Measurements from ENCODE around the gene IARS2.
"Not testable (repeated sequence)": the region's sequence is repeated elsewhere in the genome, so short reads cannot be mapped to it uniquely, and the experiment has no call there.

The IARS2 gene

DNA sequence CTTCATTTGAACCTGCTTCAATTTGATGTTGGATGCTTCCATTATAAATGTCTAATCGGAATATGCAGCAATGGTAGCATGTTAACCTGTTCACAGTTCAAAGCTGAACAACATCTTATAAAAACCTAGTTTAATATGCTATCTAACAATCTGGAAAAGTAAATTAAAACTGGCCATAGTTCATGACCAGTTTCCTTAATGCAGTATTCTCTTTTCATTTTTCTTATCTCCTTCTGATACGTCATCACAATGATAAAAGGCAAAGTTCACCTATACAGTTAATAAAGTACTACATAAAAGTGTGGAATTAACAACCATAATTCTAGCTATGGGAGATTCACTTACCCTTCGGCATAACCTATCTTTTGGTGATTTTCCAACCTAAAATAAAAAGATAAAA is 65.1 kb downstream of the IARS2 start:
- ChIA-PET POLR2A (no interaction called here), CTCF (no interaction called here)
- no peak for DNase-seq (ENCODE audit: extremely low spot score)
- TF ChIP-seq, protein P1, sequence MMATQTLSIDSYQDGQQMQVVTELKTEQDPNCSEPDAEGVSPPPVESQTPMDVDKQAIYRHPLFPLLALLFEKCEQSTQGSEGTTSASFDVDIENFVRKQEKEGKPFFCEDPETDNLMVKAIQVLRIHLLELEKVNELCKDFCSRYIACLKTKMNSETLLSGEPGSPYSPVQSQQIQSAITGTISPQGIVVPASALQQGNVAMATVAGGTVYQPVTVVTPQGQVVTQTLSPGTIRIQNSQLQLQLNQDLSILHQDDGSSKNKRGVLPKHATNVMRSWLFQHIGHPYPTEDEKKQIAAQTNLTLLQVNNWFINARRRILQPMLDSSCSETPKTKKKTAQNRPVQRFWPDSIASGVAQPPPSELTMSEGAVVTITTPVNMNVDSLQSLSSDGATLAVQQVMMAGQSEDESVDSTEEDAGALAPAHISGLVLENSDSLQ (IDR thresholded peaks at IDR 0.05) = no peak
- TF ChIP-seq NFRKB (IDR thresholded peaks at IDR 0.05) (no peak), FOXA1 (IDR thresholded peaks at IDR 0.05) (no peak), ZNF384 (IDR thresholded peaks at IDR 0.05) (no peak), L3MBTL2 (conservative IDR thresholded peaks at IDR 0.05) (no peak), ELF4 (IDR thresholded peaks at IDR 0.05) (no peak)

DNA sequence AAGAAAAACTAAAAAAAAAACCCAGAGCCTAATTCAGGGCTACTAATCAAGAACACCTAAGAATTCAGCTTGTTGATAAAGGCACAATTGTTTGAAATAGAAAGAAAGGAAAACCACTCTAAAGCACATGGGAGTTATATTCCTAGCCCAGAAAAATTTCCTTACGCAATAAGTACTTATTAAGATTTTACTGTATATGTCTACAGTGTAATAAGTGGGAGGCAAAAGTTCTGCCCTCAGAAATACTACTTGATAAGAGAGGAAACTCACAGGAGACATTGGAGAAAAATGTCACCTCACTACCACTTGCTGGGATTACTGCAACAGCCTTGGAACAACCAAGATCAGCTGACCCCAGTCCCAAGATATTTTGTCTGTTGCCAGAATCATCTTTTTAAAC is 66.1 kb downstream of the IARS2 start:
- DNase-seq (ENCODE audit: extremely low spot score) = no peak
- CTCF ChIA-PET = no interaction called here

DNA sequence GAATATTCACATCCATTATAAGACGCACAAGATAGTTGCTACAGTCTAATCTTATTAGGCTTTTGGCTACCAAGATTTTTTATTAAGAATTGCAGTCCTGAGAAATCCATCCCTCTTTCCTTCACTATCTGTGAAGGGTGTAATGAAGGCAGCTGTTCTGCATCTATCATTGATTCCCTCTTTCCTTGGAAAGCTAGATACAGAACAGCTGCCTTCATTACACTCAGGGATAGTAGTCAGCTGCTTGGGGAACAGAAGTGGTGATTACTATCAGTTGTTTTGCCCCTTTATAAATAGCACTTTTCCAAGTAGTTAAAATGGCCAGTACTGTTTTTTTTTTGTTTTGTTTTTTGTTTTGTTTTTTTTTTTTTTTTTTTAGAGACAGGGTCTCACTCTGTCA is 70.2 kb downstream of the IARS2 start:
- DNase-seq (ENCODE audit: extremely low spot score) = no peak
- POLR2A ChIA-PET = no interaction called here
- CTCF ChIA-PET = no interaction called here
- TF ChIP-seq LEF1 (IDR thresholded peaks at IDR 0.05; ENCODE audit: borderline replicate concordance) (no peak), FOXM1 (IDR thresholded peaks at IDR 0.05; ENCODE audit: borderline replicate concordance) (no peak), BHLHE40 (IDR thresholded peaks at IDR 0.05; ENCODE audit: borderline replicate concordance) (no peak), FOXA1 (IDR thresholded peaks at IDR 0.05) (no peak), TARDBP (IDR thresholded peaks at IDR 0.05) (no peak), L3MBTL2 (conservative IDR thresholded peaks at IDR 0.05) (no peak), SUZ12 (IDR thresholded peaks at IDR 0.05) (no peak), ELF4 (IDR thresholded peaks at IDR 0.05) (no peak), ARNT (IDR thresholded peaks at IDR 0.05) (no peak), FOXK2 (IDR thresholded peaks at IDR 0.05) (no peak), NFRKB (IDR thresholded peaks at IDR 0.05) (no peak), CTBP1 (IDR thresholded peaks at IDR 0.05; ENCODE audit: borderline replicate concordance) (no peak), HDGF (IDR thresholded peaks at IDR 0.05; ENCODE audit: borderline replicate concordance) (no peak)
- TF ChIP-seq, protein P1 (IDR thresholded peaks at IDR 0.05) = no peak

More for the DNA sequence above, 66.1 kb downstream of the IARS2 start:
- TF ChIP-seq, protein P1 (IDR thresholded peaks at IDR 0.05) = no peak
- TF ChIP-seq HDGF (IDR thresholded peaks at IDR 0.05; ENCODE audit: borderline replicate concordance) = no peak
- POLR2A ChIA-PET = no interaction called here

DNA sequence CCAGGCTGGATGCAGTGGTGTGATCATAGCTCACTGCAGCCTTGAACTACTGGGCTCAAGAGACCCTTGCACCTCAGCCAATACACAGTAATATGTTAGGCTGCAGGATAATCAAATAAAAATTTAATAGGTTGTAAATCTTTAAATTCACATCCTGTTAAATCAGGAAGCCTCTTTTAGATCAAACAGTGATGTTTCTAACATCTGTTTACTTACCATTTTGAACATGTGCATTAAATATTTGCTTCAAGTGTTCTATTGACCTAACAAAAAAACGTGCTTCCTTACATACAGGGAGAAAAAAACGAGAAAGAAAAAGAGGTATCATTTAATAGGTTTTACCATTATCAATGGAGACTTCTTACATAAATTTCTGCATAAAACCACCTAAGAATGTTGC is 70.6 kb downstream of the IARS2 start:
- TF ChIP-seq LEF1 (IDR thresholded peaks at IDR 0.05; ENCODE audit: borderline replicate concordance) (no peak), ZNF384 (IDR thresholded peaks at IDR 0.05) (no peak), L3MBTL2 (conservative IDR thresholded peaks at IDR 0.05) (no peak), ELF4 (IDR thresholded peaks at IDR 0.05) (no peak), SP1 (IDR thresholded peaks at IDR 0.05) (no peak), HDGF (IDR thresholded peaks at IDR 0.05; ENCODE audit: borderline replicate concordance) (no peak), TARDBP (IDR thresholded peaks at IDR 0.05) (no peak), FOXK2 (IDR thresholded peaks at IDR 0.05) (no peak), FOXA1 (IDR thresholded peaks at IDR 0.05) (no peak), SUZ12 (IDR thresholded peaks at IDR 0.05) (no peak), NFRKB (IDR thresholded peaks at IDR 0.05) (no peak), BHLHE40 (IDR thresholded peaks at IDR 0.05; ENCODE audit: borderline replicate concordance) (no peak), FOXM1 (IDR thresholded peaks at IDR 0.05; ENCODE audit: borderline replicate concordance) (no peak), ARNT (IDR thresholded peaks at IDR 0.05) (no peak)
- TF ChIP-seq, protein P1 (IDR thresholded peaks at IDR 0.05) = no peak
- CTCF ChIA-PET = no interaction called here
- POLR2A ChIA-PET = no interaction called here
- no peak for DNase-seq (ENCODE audit: extremely low spot score)

DNA sequence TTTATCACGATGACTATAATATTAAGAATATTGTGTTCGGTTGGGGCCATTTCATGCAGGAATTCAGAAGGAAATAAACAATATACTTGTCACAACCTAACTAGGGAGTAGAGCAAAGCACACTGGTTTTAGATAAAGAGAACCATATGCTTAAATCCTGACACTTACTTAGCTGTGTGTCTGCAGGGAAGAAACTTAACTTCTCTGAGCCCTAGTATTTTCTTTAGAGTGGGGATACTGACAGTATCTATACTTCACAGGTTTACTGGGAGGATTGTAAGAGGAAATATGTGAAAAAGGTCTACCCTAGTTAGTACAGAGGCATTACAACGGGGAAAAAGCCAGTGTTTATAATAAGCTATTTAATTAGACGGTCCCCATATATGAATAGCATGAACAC is 72.9 kb downstream of the IARS2 start:
- CTCF ChIA-PET = no interaction called here
- no peak for TF ChIP-seq SUZ12 (IDR thresholded peaks at IDR 0.05)
- TF ChIP-seq ELF4 (IDR thresholded peaks at IDR 0.05) = no peak
- no peak for TF ChIP-seq ZNF384 (IDR thresholded peaks at IDR 0.05)
- TF ChIP-seq, protein P1 (IDR thresholded peaks at IDR 0.05) = no peak
- no peak for TF ChIP-seq TARDBP (IDR thresholded peaks at IDR 0.05)
- no peak for TF ChIP-seq BHLHE40 (IDR thresholded peaks at IDR 0.05; ENCODE audit: borderline replicate concordance)
- TF ChIP-seq SP1 (IDR thresholded peaks at IDR 0.05) = no peak
- TF ChIP-seq HDGF (IDR thresholded peaks at IDR 0.05; ENCODE audit: borderline replicate concordance) = no peak
- TF ChIP-seq FOXA1 (IDR thresholded peaks at IDR 0.05) = no peak
- no peak for TF ChIP-seq CTBP1 (IDR thresholded peaks at IDR 0.05; ENCODE audit: borderline replicate concordance)
- no peak for TF ChIP-seq FOXM1 (IDR thresholded peaks at IDR 0.05; ENCODE audit: borderline replicate concordance)
- TF ChIP-seq ARNT (IDR thresholded peaks at IDR 0.05) = no peak
- no peak for TF ChIP-seq NFRKB (IDR thresholded peaks at IDR 0.05)
- TF ChIP-seq L3MBTL2 (conservative IDR thresholded peaks at IDR 0.05) = no peak
- no peak for TF ChIP-seq FOXK2 (IDR thresholded peaks at IDR 0.05)
- TF ChIP-seq LEF1 (IDR thresholded peaks at IDR 0.05; ENCODE audit: borderline replicate concordance) = no peak
- DNase-seq (ENCODE audit: extremely low spot score) = no peak
- POLR2A ChIA-PET = no interaction called here

DNA sequence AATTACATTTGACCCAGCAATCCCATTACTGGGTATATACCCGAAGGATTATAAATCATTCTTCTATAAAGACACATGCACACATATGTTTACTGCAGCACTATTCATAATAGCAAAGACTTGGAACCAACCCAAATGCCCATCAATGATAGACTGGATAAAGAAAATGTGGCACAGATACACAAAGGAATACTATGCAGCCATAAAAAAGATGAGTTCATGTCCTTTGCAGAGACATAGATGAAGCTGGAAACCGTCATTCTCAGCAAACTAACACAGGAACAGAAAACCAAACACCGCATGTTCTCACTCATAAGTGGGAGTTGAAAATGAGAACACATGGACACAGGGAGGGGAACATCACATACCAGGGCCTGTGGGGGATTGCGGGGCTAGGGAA is 76.0 kb downstream of the IARS2 start:
- CTCF ChIA-PET; DNase-seq (ENCODE audit: extremely low spot score); POLR2A ChIA-PET: not testable (repeated sequence)
